OCI-LY7 (cell line): ENCODE measurements around the gene PIGN. TPM values are rescaled to one million over a fixed set of nuclear protein-coding genes. Genes with fewer than 3 reads are reported as not detected.

ENCODE experiments used
- BruUV-seq: library from RNA; stranded (reverse); fragments of 400-500 nt; replicated peaks from 2 replicates; lab custom pipeline; 2021; lab: Mats Ljungman, UMichigan
- CTCF ChIA-PET: fragments of 300-600 bp; sonication (Branson Sonifier 250); formaldehyde crosslinking; loops from one replicate; lab custom pipeline; 2022; ENCODE audit warnings: antibody characterized with exemption; ENCODE audit not compliant: unreplicated experiment; lab: Charles Lee
- POLR2A ChIA-PET: fragments of 300-600 bp; sonication (Branson Sonifier 250); formaldehyde crosslinking; loops from one replicate; lab custom pipeline; 2022; ENCODE audit warnings: antibody characterized with exemption; lab: Charles Lee
- DNase-seq: peaks from one replicate; pipeline ENCODE4 v3.0.0-alpha.2; 2015; ENCODE audit warnings: low spot score
- H2AFZ ChIP-seq: fragments of 200-600 bp; sonication (generic), shearing (Covaris generic); 2 replicates; pipeline ENCODE4 v1.6.1; 2014; ENCODE audit warnings: mild to moderate bottlenecking, antibody characterized with exemption, low read length, moderate library complexity
- H3K27ac ChIP-seq: fragments of 200-600 bp; sonication (generic); 2 replicates; pipeline ENCODE4 v1.5.1; 2014; ENCODE audit warnings: mixed run types, low read depth, mild to moderate bottlenecking, moderate library complexity, low read length, inconsistent platforms; ENCODE audit not compliant: poor library complexity, severe bottlenecking
- H3K36me3 ChIP-seq: fragments of 200-600 bp; sonication (generic); 2 replicates; pipeline ENCODE4 v1.6.1; 2014; ENCODE audit warnings: mild to moderate bottlenecking, antibody characterized with exemption, low read length, moderate library complexity, mixed read lengths; ENCODE audit not compliant: insufficient read depth
- H3K4me1 ChIP-seq: fragments of 200-600 bp; sonication (generic); 2 replicates; pipeline ENCODE4 v1.5.1; 2014; ENCODE audit warnings: mild to moderate bottlenecking, low read length; ENCODE audit not compliant: insufficient read depth, poor library complexity, severe bottlenecking
- H3K4me2 ChIP-seq: fragments of 200-600 bp; sonication (generic); 2 replicates; pipeline ENCODE4 v1.6.1; 2014; ENCODE audit warnings: mild to moderate bottlenecking, low read length
- H3K4me3 ChIP-seq: fragments of 200-600 bp; sonication (generic); 2 replicates; pipeline ENCODE4 v1.5.1; 2014; ENCODE audit warnings: mild to moderate bottlenecking, low read depth, low read length; ENCODE audit not compliant: poor library complexity, severe bottlenecking
- H3K79me2 ChIP-seq: fragments of 200-600 bp; sonication (generic); 2 replicates; pipeline ENCODE4 v1.6.1; 2016; ENCODE audit warnings: low read depth, mild to moderate bottlenecking, low read length, moderate library complexity, mixed read lengths; ENCODE audit not compliant: insufficient read depth
- H3K9me2 ChIP-seq: fragments of 200-600 bp; sonication (generic); 2 replicates; pipeline ENCODE4 v1.6.1; 2016; ENCODE audit warnings: mild to moderate bottlenecking, low read length, mixed read lengths; ENCODE audit not compliant: insufficient read depth
- H3K9me3 ChIP-seq: fragments of 200-600 bp; sonication (generic); 2 replicates; pipeline ENCODE4 v1.6.1; 2014; ENCODE audit warnings: mild to moderate bottlenecking, mixed run types, low read length, mixed read lengths
- H4K20me1 ChIP-seq: fragments of 200-600 bp; sonication (generic); 2 replicates; pipeline ENCODE4 v1.6.1; 2014; ENCODE audit warnings: mild to moderate bottlenecking, antibody characterized with exemption, low read length, moderate library complexity, mixed read lengths; ENCODE audit not compliant: insufficient read depth
- EZH2phosphoT487 ChIP-seq: fragments of 200-600 bp; sonication (generic); IDR thresholded peaks from 2 replicates; pipeline ENCODE4 v1.6.1; 2018; ENCODE audit warnings: low read depth, borderline replicate concordance, mild to moderate bottlenecking, mixed run types, antibody characterized with exemption, low read length, moderate library complexity, mixed read lengths
- intact Hi-C: fragments of 100-400 bp; cut with micrococcal nuclease; formaldehyde crosslinking; loops from one replicate; pipeline ENCODE4 v1.10.0; 2022; ENCODE audit not compliant: unreplicated experiment
- total RNA-seq, 2 experiments: library from RNA; depleted of rRNA in 1 of 2; stranded (reverse); fragments of >200 nt in 1 of 2; shearing (Covaris generic) in 1 of 2; gene quantifications; 2 replicates each; pipeline ENCODE4 v1.2.3, GENCODE V29; 2014 to 2022
- TF ChIP-seq, protein P1 (sequence below): fragments of 200-600 bp; sonication (generic); conservative IDR thresholded peaks from 2 replicates; pipeline ENCODE4 v1.5.1; 2014; ENCODE audit warnings: mild to moderate bottlenecking, antibody characterized with exemption, low read length, moderate library complexity, mixed read lengths

Gene PIGN
- total RNA-seq, 2 experiments from 2014 or later, result 10.9 to 23.7 TPM

GRCh38 chr18:62211325-62211828, 24.5 kb upstream of the PIGN start:
- no peak overlapping the region for H3K4me2 ChIP-seq
- H3K9me2 ChIP-seq, result no peaks in the 10 kb centered on the region
- H3K4me3 ChIP-seq, result no peak overlapping the region
- POLR2A ChIA-PET, result no interaction called here
- H3K27ac ChIP-seq, result no peak overlapping the region
- H3K79me2 ChIP-seq, result peaks cover 38% of the 10 kb centered on the region
- BruUV-seq, result no TSS peak
- no peaks in the 10 kb centered on the region for H3K4me1 ChIP-seq
- intact Hi-C loops, result no loop called here
- no peaks in the 10 kb centered on the region for H3K9me3 ChIP-seq
- no peaks in the 10 kb centered on the region for H4K20me1 ChIP-seq
- H3K36me3 ChIP-seq, result peaks cover 27% of the 10 kb centered on the region
- CTCF ChIA-PET, result no interaction called here
- no peak for TF ChIP-seq EZH2phosphoT487
- TF ChIP-seq, protein P1, sequence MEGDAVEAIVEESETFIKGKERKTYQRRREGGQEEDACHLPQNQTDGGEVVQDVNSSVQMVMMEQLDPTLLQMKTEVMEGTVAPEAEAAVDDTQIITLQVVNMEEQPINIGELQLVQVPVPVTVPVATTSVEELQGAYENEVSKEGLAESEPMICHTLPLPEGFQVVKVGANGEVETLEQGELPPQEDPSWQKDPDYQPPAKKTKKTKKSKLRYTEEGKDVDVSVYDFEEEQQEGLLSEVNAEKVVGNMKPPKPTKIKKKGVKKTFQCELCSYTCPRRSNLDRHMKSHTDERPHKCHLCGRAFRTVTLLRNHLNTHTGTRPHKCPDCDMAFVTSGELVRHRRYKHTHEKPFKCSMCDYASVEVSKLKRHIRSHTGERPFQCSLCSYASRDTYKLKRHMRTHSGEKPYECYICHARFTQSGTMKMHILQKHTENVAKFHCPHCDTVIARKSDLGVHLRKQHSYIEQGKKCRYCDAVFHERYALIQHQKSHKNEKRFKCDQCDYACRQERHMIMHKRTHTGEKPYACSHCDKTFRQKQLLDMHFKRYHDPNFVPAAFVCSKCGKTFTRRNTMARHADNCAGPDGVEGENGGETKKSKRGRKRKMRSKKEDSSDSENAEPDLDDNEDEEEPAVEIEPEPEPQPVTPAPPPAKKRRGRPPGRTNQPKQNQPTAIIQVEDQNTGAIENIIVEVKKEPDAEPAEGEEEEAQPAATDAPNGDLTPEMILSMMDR, result no peak
- no peak for DNase-seq
- H2AFZ ChIP-seq, result no peak overlapping the region

- H3K27ac ChIP-seq, result no peak overlapping the region
- H3K4me2 ChIP-seq, result no peak overlapping the region
- no peak for TF ChIP-seq EZH2phosphoT487
- TF ChIP-seq, protein P1, result no peak
- POLR2A ChIA-PET, result interaction anchor here (0.7 kb wide), 1 partner anchor 516 kb away, joined by 4 read pairs; no protein-coding TSS in a partner anchor
- no TSS peak for BruUV-seq
- CTCF ChIA-PET, result no interaction called here
- no peaks in the 10 kb centered on the region for H3K9me2 ChIP-seq
- no peak overlapping the region for H3K4me3 ChIP-seq
- no peak for DNase-seq
- no peaks in the 10 kb centered on the region for H4K20me1 ChIP-seq
- H3K36me3 ChIP-seq, result peaks cover 22% of the 10 kb centered on the region
- no peaks in the 10 kb centered on the region for H3K9me3 ChIP-seq
- no peak overlapping the region for H2AFZ ChIP-seq
- intact Hi-C loops, result no loop called here
- no peaks in the 10 kb centered on the region for H3K4me1 ChIP-seq
- H3K79me2 ChIP-seq, result peaks cover 42% of the 10 kb centered on the region
Observed at GRCh38 chr18:62210138-62210537, 23.3 kb upstream of the PIGN start.

DNA sequence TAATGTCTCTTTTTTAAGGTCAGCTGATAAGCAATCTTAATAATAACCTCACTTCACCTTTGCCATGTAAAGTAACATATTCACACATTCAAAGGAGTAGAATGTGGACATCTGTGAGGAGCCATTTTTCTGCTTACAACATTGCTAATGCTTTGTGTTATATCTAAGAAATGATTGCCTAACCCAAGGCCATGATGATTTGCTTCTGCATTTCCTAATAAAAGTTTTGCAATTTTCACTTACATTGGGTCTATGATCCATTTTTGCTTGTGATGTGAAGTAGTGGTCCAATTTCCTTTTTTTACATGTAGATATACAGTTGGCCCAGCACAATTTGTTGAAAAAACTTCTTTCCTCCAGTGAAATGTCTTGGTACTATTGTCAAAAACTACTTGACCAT, 22.2 kb upstream of the PIGN start:
- Histone ChIP-seq H3K9me3 (no peaks in the 10 kb centered on the region), H3K79me2 (peaks cover 49% of the 10 kb centered on the region), H2AFZ (no peak overlapping the region), H3K4me1 (no peaks in the 10 kb centered on the region), H3K9me2 (no peaks in the 10 kb centered on the region), H3K4me2 (no peak overlapping the region), H3K4me3 (no peak overlapping the region), H4K20me1 (no peaks in the 10 kb centered on the region), H3K36me3 (peaks cover 12% of the 10 kb centered on the region), H3K27ac (no peak overlapping the region)
- intact Hi-C loops, result no loop called here
- ChIA-PET CTCF (no interaction called here), POLR2A (interaction anchor here (0.6 to 0.7 kb wide), 2 partner anchors 10 to 63 kb away, joined by 3 read pairs; no protein-coding TSS in a partner anchor)
- no peak for DNase-seq
- BruUV-seq, result no TSS peak
- TF ChIP-seq, protein P1, result no peak
- TF ChIP-seq EZH2phosphoT487, result no peak
